Subcutaneous abdominal adipose tissue (tissue), 5 donors: ENCODE results near the gene SZT2.

Experiments
- H3K27ac ChIP-seq: one replicate; pipeline ENCODE4 v1.7.0; 2013; ENCODE audit warnings: low read depth, mild to moderate bottlenecking, inconsistent platforms, low read length, moderate library complexity
- H3K27me3 ChIP-seq, 5 donors: one replicate each; pipeline ENCODE4 v1.7.0; 2013; ENCODE audit warnings: low read length in 5 of 5, inconsistent platforms in 1 of 5; ENCODE audit not compliant: control insufficient read depth in 5 of 5, insufficient read depth in 4 of 5
- H3K36me3 ChIP-seq, 5 donors: one replicate each; pipeline ENCODE4 v1.7.0; 2013; ENCODE audit warnings: low read length in 5 of 5; ENCODE audit not compliant: control insufficient read depth in 5 of 5, insufficient read depth in 5 of 5
- H3K4me1 ChIP-seq, 5 donors: one replicate each; pipeline ENCODE4 v1.7.0; 2013; ENCODE audit warnings: low read length in 5 of 5, mild to moderate bottlenecking in 3 of 5, moderate library complexity in 1 of 5; ENCODE audit not compliant: control insufficient read depth in 5 of 5, insufficient read depth in 5 of 5
- H3K4me3 ChIP-seq, 5 donors: one replicate each; pipeline ENCODE4 v1.7.0; 2013; ENCODE audit warnings: low read length in 5 of 5, low read depth in 1 of 5
- H3K9ac ChIP-seq, 5 donors: one replicate each; pipeline ENCODE4 v1.7.0; 2013; ENCODE audit warnings: low read length in 5 of 5, mild to moderate bottlenecking in 4 of 5, moderate library complexity in 3 of 5
- H3K9me3 ChIP-seq, 5 donors: one replicate each; pipeline ENCODE4 v1.7.0; 2013; ENCODE audit warnings: low read length in 5 of 5; ENCODE audit not compliant: control insufficient read depth in 5 of 5
- donor health status: healthy.
- donor health status: healthy.
- donor health status: healthy.
- donor health status: healthy.
- donor health status: healthy.

Gene SZT2

DNA sequence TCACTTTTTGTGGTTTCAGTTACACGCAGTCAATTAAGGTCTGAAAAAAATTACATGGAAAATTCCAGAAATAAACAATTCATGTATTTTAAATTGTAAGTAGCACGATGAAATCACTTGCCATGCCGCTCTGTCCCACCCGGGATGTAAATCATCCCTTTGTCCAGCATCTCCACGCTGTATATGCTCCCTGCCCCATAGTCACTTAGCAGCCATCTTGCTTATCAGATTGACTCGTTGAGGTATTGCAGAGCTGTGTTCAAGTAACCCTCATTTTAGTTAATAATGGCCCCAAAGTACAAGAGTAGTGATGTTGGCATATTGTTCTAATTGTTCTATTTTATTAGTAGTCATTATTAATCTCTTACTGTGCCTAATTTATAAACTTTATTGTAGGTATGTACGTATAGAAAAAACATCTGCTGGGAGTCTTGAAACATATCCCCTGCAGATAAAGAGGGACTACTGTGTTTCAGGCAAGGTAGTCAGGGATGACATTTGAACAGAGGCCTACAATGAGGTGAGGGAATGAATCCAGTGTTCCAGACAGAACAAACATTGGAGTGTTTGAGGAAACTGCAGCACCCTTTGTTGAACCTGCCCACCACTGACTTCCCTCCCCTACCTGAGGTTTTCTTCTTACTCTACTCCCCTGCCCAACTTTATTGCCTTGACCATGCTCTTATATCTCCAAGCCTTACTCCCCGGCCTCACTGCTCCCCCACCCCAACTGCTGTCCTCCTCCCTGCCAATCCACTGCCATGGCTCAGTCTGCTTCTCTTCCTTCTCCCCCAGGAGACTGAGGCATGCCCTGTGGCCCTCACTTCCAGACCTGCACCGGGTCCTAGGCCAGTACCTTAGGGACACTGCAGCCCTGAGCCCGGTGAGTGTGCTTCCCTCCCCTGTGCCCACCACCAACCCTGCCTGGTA lies 38.0 kb upstream of the SZT2 start:
- H3K27me3 ChIP-seq = no peaks in the 10 kb centered on the region
- no peak overlapping the region for H3K4me3 ChIP-seq
- no peak overlapping the region for H3K9ac ChIP-seq
- no peaks in the 10 kb centered on the region for H3K9me3 ChIP-seq
- H3K36me3 ChIP-seq = no peaks in the 10 kb centered on the region
- H3K4me1 ChIP-seq = peaks cover 0 to 17% (median 14%) of the 10 kb centered on the region in 5 donors
- H3K27ac ChIP-seq = no peak overlapping the region

DNA sequence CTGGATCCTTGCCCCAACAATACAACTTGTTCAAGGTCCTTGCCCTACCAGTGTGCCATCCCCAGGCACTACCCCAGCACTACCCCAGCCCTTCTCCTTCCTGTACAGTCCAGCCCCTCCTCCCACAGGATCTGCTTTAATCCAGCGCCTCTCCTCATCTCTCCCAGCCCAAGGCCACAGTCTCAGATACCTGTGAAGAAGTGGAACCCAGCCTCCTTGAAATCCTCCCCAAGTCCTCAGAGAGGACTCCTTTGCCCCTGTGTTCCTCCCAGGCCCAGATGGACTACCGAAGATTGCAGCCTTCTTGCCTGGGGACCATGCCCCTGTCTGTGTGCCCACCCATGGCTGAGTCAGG lies 37.4 kb upstream of the SZT2 start:
- H3K27me3 ChIP-seq = no peaks in the 10 kb centered on the region
- no peak overlapping the region for H3K27ac ChIP-seq
- no peak overlapping the region for H3K9ac ChIP-seq
- no peak overlapping the region for H3K4me3 ChIP-seq
- H3K9me3 ChIP-seq = no peaks in the 10 kb centered on the region
- no peaks in the 10 kb centered on the region for H3K36me3 ChIP-seq
- H3K4me1 ChIP-seq = peaks cover 0 to 17% (median 14%) of the 10 kb centered on the region in 5 donors

DNA sequence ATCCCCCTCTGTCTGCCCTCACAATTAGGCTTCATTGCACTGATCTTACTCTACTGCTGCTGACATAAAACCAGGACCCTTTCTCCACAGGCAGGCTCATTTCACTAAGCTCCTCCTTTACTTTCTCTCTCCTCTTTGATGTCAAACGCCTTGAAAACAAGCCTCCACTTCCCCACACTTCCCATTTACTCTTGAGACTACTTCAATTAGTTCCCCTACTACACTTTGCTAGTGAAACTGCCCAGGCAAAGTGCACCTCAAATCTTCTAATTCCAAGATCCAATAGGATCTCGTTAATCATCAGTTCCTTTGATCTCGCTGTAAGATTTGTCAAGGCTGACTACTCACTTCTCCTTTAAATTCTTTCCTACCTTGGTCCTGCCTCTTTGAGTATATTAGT lies 36.8 kb upstream of the SZT2 start:
- H3K4me3 ChIP-seq = no peak overlapping the region
- H3K9me3 ChIP-seq = no peaks in the 10 kb centered on the region
- no peak overlapping the region for H3K27ac ChIP-seq
- no peaks in the 10 kb centered on the region for H3K27me3 ChIP-seq
- H3K9ac ChIP-seq = no peak overlapping the region
- peaks cover 0 to 20% (median 16%) of the 10 kb centered on the region in 5 donors for H3K4me1 ChIP-seq
- H3K36me3 ChIP-seq = no peaks in the 10 kb centered on the region

DNA sequence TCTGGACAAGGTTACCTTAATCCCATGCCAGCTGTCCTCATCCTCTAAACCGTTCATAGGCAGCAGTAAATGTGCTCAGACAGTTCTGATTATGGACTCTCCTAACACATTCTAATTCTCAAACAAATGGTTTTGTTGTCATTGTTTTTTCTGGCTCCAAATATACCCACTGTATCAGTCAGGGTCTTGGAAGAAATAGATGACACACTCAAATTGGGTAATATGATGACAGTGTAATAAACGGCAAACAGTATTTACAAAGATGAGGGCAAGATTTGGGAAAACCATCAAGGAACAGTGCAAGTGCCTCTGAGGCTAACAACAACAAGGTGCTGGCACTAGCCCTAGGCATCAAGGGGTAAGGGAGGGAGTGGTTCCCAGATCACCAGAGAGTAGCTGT lies 35.2 kb upstream of the SZT2 start:
- H3K4me1 ChIP-seq = peaks cover 0 to 19% (median 19%) of the 10 kb centered on the region in 5 donors
- H3K9ac ChIP-seq = no peak overlapping the region
- H3K27ac ChIP-seq = no peak overlapping the region
- H3K4me3 ChIP-seq = no peak overlapping the region
- no peaks in the 10 kb centered on the region for H3K27me3 ChIP-seq
- H3K36me3 ChIP-seq = no peaks in the 10 kb centered on the region
- H3K9me3 ChIP-seq = no peaks in the 10 kb centered on the region

DNA sequence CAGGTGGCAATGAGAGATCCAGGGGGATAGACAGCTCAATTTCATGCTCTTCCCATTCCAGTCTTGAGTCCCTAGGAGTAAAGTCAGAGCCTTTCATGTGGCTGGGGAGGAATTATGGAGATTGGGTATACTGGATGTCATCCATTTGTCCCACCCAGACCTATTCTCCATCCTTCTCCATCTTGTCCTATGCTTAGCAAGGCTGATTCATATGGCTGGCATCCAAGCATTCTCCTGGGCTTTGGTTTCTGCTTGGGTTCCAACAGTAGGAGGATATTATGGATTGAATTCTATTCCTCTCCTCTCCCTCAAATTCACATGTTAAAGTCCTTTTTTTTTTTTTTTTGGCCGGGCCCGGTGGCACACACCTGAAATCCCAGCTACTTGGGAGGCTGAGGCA lies 34.8 kb upstream of the SZT2 start:
- Histone ChIP-seq H3K27ac (no peak overlapping the region), H3K9ac (no peak overlapping the region), H3K4me1 (peaks cover 0 to 17% (median 15%) of the 10 kb centered on the region in 5 donors), H3K27me3 (no peaks in the 10 kb centered on the region), H3K36me3 (peaks cover 0 to under 1% (median 0%) of the 10 kb centered on the region in 5 donors), H3K4me3 (no peak overlapping the region), H3K9me3 (no peaks in the 10 kb centered on the region)

- no peak overlapping the region for H3K27ac ChIP-seq
These were observed 32.4 kb upstream of the SZT2 start for GRCh38 chr1:43357251-43357650.

DNA sequence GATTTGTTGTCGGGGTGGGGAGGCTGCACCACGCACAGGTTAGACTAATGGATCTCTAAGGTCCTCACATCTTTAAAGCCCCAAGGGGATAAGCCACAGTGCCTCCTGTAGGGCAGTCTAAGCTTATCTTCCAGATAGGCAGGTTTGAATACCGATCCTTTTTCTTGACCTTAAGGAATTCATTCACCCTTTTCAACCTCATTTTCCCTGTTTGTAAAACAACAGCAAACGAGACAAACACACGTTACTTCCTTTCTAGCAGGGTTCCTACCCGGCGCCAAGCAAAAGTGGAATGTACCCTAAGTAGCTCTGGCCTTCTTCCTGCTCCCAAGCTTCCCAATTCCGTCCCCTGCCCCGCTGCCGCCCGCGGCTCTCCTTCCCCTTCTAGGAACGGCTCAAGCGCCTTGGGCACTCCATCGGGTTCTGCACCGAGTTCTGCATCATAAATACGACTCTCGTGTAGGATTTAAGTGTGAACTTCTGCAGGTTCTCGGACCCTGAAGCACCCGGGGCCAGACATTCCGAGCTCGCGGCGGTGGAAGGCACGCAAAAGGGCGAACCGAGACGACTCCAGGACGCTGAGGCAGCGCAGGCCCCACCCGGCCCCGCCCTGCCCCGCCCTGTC lies 31.5 kb upstream of the SZT2 start:
- Histone ChIP-seq H3K36me3 (peaks cover 8 to 34% (median 28%) of the 10 kb centered on the region in 5 donors), H3K9ac (peak overlapping the region; percentile 77 to 96 (median 84)), H3K9me3 (no peaks in the 10 kb centered on the region), H3K4me3 (peak overlapping the region; percentile 63 to 88 (median 78)), H3K27me3 (no peaks in the 10 kb centered on the region), H3K4me1 (peaks cover 0 to 17% (median 15%) of the 10 kb centered on the region in 5 donors), H3K27ac (peak overlapping the region; percentile 91)

More at GRCh38 chr1:43357251-43357650, 32.4 kb upstream of the SZT2 start:
- no peaks in the 10 kb centered on the region for H3K9me3 ChIP-seq
- no peak overlapping the region for H3K4me3 ChIP-seq
- H3K36me3 ChIP-seq = peaks cover 8 to 24% (median 22%) of the 10 kb centered on the region in 5 donors
- H3K9ac ChIP-seq = no peak overlapping the region
- H3K4me1 ChIP-seq = peaks cover 0 to 17% (median 15%) of the 10 kb centered on the region in 5 donors
- H3K27me3 ChIP-seq = no peaks in the 10 kb centered on the region

- Histone ChIP-seq H3K9ac (peak within 1 kb of the TSS; percentile 77 to 96 (median 84)), H3K4me3 (peak within 1 kb of the TSS; percentile 63 to 88 (median 78)), H3K27ac (peak within 1 kb of the TSS; percentile 91), H3K27me3 (no peaks in the 10 kb centered on the region), H3K9me3 (no peaks in the 10 kb centered on the region), H3K4me1 (peaks cover 0 to 22% (median 15%) of the 10 kb centered on the region in 5 donors), H3K36me3 (peaks cover 8 to 42% (median 36%) of the 10 kb centered on the region in 5 donors)
These were observed 30.7 kb upstream of the SZT2 start, which contains the start of gene CDC20 for GRCh38 chr1:43358746-43359693. CDC20 (plus strand) TSS chr1:43358981; CDS start chr1:43359216, 235 bp downstream.

- Histone ChIP-seq H3K27ac (no peak overlapping the region), H3K4me1 (peaks cover 0 to 22% (median 15%) of the 10 kb centered on the region in 5 donors), H3K9ac (peak overlapping the region in 1 of 5 donors; percentile 39), H3K36me3 (peaks cover 8 to 48% (median 43%) of the 10 kb centered on the region in 5 donors), H3K9me3 (no peaks in the 10 kb centered on the region), H3K27me3 (no peaks in the 10 kb centered on the region), H3K4me3 (no peak overlapping the region)
These were observed 30.0 kb upstream of the SZT2 start for GRCh38 chr1:43359696-43360095.
